Endothelial cell of umbilical vein (primary cell): ENCODE results near the gene CCDC182. TPM values are rescaled to one million over a fixed set of nuclear protein-coding genes. Genes with fewer than 3 reads are reported as not detected.

Source experiments
- BruUV-seq: library from RNA; stranded (reverse); fragments of 400-500 nt; replicated peaks from 2 replicates; lab custom pipeline; 2021; lab: Mats Ljungman, UMichigan
- CTCF ChIA-PET: fragments of 300-600, 350-600 bp; sonication (Branson Sonifier 250); formaldehyde crosslinking; loops from one replicate; lab custom pipeline; 2021; ENCODE audit warnings: antibody characterized with exemption, inconsistent platforms; lab: Charles Lee
- POLR2A ChIA-PET: fragments of 300-600, 350-600 bp; sonication (Branson Sonifier 250); formaldehyde crosslinking; loops from one replicate; lab custom pipeline; 2021; ENCODE audit warnings: antibody characterized with exemption, inconsistent platforms; lab: Charles Lee
- DNase-seq: peaks from one replicate; pipeline ENCODE4 v3.0.0-alpha.2; 2011; ENCODE audit warnings: low read depth, low spot score
- FAIRE-seq: peaks from 2 replicates; lab custom pipeline; 2011; peaks lifted over from hg19 to GRCh38; lab: Jason Lieb, UNC
- H2AFZ ChIP-seq: 2 replicates; pipeline ENCODE4 v1.6.0; 2012; ENCODE audit warnings: low read depth, low read length, control low read depth, inconsistent platforms
- H3K27ac ChIP-seq: 2 replicates; pipeline ENCODE4 v1.5.1; 2011; ENCODE audit warnings: low read depth, mild to moderate bottlenecking, control low read depth, low read length, moderate library complexity; ENCODE audit not compliant: insufficient read depth
- H3K27me3 ChIP-seq, 2 experiments: 2 replicates each; pipeline versions ENCODE4 v1.6.0 to v1.6.1; 2011; ENCODE audit warnings: low read length in 2 of 2, mixed read lengths in 1 of 2; ENCODE audit not compliant: control insufficient read depth in 2 of 2, insufficient read depth in 2 of 2
- H3K36me3 ChIP-seq, 2 experiments: 2 replicates in 1 of 2; 3 replicates in 1 of 2; pipeline ENCODE4 v1.5.1; 2011; ENCODE audit warnings: low read length in 2 of 2, mild to moderate bottlenecking in 1 of 2, moderate library complexity in 1 of 2; ENCODE audit not compliant: control insufficient read depth in 2 of 2, insufficient read depth in 2 of 2; ENCODE audit errors: extremely low read depth in 1 of 2
- H3K4me1 ChIP-seq: 3 replicates; pipeline ENCODE4 v1.5.1; 2011; ENCODE audit warnings: mild to moderate bottlenecking, low read length; ENCODE audit not compliant: control insufficient read depth, insufficient read depth; ENCODE audit errors: extremely low read depth
- H3K4me2 ChIP-seq: 2 replicates; pipeline ENCODE4 v1.6.1; 2011; ENCODE audit warnings: low read length, control low read depth, mixed read lengths; ENCODE audit not compliant: insufficient read depth
- H3K4me3 ChIP-seq, 3 experiments: fragments of 200-600 bp in 1 of 3; sonication (generic), shearing (Covaris generic) in 1 of 3; replicated peaks in 1 of 3; 2 replicates each; pipeline ENCODE4 v1.5.1; 2011 to 2016; ENCODE audit warnings: control low read depth in 3 of 3, low read length in 3 of 3, mild to moderate bottlenecking in 2 of 3, inconsistent platforms in 1 of 3, low read depth in 1 of 3, moderate library complexity in 1 of 3; ENCODE audit not compliant: insufficient read depth in 1 of 3
- H3K79me2 ChIP-seq: 2 replicates; pipeline ENCODE4 v1.6.0; 2012; ENCODE audit warnings: low read length, inconsistent platforms; ENCODE audit not compliant: control insufficient read depth, insufficient read depth
- H3K9ac ChIP-seq: replicated peaks from 2 replicates; pipeline ENCODE3; 2011; ENCODE audit warnings: low read length, control low read depth; ENCODE audit not compliant: insufficient read depth; ENCODE audit errors: extremely low read depth
- H3K9me1 ChIP-seq: replicated peaks from 3 replicates; pipeline ENCODE4 v1.6.0; 2011; ENCODE audit warnings: mild to moderate bottlenecking, low read length; ENCODE audit not compliant: control insufficient read depth, insufficient read depth; ENCODE audit errors: extremely low read depth
- H3K9me3 ChIP-seq: replicated peaks from 2 replicates; pipeline ENCODE4 v1.5.1; 2012; ENCODE audit warnings: low read length, inconsistent platforms; ENCODE audit not compliant: control insufficient read depth, insufficient read depth
- H4K20me1 ChIP-seq: replicated peaks from 2 replicates; pipeline ENCODE3; 2011; ENCODE audit warnings: mild to moderate bottlenecking, low read length; ENCODE audit not compliant: control insufficient read depth, insufficient read depth; ENCODE audit errors: extremely low read depth
- EZH2 ChIP-seq: IDR thresholded peaks from 2 replicates; pipeline ENCODE4 v1.6.1; 2012; ENCODE audit warnings: borderline replicate concordance, low read depth, mild to moderate bottlenecking, moderate library complexity, low read length, inconsistent platforms; ENCODE audit not compliant: severe bottlenecking
- FOS ChIP-seq: IDR thresholded peaks from 2 replicates; pipeline ENCODE4 v1.6.1; 2011; ENCODE audit warnings: mild to moderate bottlenecking, low read length, moderate library complexity, borderline replicate concordance; ENCODE audit not compliant: insufficient read depth
- GATA2 ChIP-seq: IDR thresholded peaks from 2 replicates; pipeline ENCODE4 v1.7.0; 2011; ENCODE audit warnings: low read depth, mild to moderate bottlenecking, moderate library complexity, mixed read lengths, low read length; ENCODE audit not compliant: insufficient read length, insufficient read depth
- POLR2A ChIP-seq: IDR thresholded peaks from 2 replicates; pipeline ENCODE4 v1.6.1; 2012; ENCODE audit warnings: low read depth, mild to moderate bottlenecking, control low read depth, low read length
- POLR2AphosphoS5 ChIP-seq: IDR thresholded peaks from 2 replicates; pipeline ENCODE4 v1.6.1; 2012; ENCODE audit warnings: low read depth, mild to moderate bottlenecking, control low read depth, low read length, moderate library complexity; ENCODE audit not compliant: insufficient read depth
- dilution Hi-C: fragments of 300-500 bp; cut with MboI; formaldehyde crosslinking; loops from one replicate; pipeline ENCODE4 v1.15.0; 2019; ENCODE audit warnings: low sequenced_read_pairs; ENCODE audit not compliant: extremely low pct_ligation_motif_present
- intact Hi-C: fragments of 100-400 bp; cut with micrococcal nuclease; formaldehyde crosslinking; loops from one replicate; pipeline ENCODE4 v1.10.0; 2022
- polyA plus RNA-seq, 4 experiments: library from polyadenylated mRNA; depleted of rRNA in 3 of 4; stranded (reverse) in 3 of 4; unstranded in 1 of 4; fragments of >200 nt; gene quantifications; 2 replicates each; pipeline versions ENCODE4 v1.2.1 to v1.2.3, GENCODE V29; 2011 to 2012; ENCODE audit warnings: missing spikeins in 1 of 4
- total RNA-seq: library from RNA; stranded (reverse); gene quantifications from 2 replicates; pipeline ENCODE4 v1.2.3, GENCODE V29; 2021
- TF ChIP-seq, protein P1 (sequence below): IDR thresholded peaks from 2 replicates; pipeline ENCODE4 v1.6.1; 2011; ENCODE audit not compliant: insufficient read depth, insufficient read length
- TF ChIP-seq, protein P2 (sequence below), 2 donors: IDR thresholded peaks; 1 replicate in 1 of 2; 2 replicates in 1 of 2; pipeline ENCODE4 v1.5.1; 2011; ENCODE audit warnings: low read length in 2 of 2, mild to moderate bottlenecking in 2 of 2, moderate library complexity in 2 of 2, control low read depth in 1 of 2, inconsistent platforms in 1 of 2, low read depth in 1 of 2; ENCODE audit not compliant: insufficient read depth in 1 of 2; ENCODE audit errors: extremely low read depth in 1 of 2

The CCDC182 gene
- total and polyA plus RNA-seq, 2 donors (not counting 3 experiments of a cell fraction or from before 2014, with no cell fraction given) = not detected

DNA sequence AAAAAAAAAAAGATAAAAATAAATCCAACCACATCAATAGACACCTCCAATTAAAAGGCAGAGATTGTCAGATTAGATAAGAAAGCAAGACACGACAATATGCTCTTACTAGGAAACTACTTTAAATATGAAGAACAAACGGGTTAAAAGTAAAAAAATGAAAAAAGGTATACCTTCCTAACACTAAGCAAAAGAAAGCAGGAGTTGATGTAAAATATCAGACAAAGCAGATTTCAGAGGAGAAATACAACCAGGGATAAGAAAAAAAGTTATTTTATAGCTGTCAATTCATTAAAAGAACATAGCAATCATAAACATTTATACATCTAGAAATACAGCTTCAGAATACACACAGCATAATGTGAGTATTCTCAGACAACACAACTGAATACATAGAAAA, 49.7 kb upstream of the CCDC182 start:
- Histone ChIP-seq H3K4me1 (no peaks in the 10 kb centered on the region), H2AFZ (no peak overlapping the region), H3K79me2 (no peaks in the 10 kb centered on the region), H4K20me1 (no peaks in the 10 kb centered on the region), H3K4me3 (no peak overlapping the region), H3K27me3 (peaks cover 3% of the 10 kb centered on the region in 2 experiments), H3K9ac (no peak overlapping the region), H3K27ac (no peak overlapping the region), H3K9me1 (no peaks in the 10 kb centered on the region), H3K9me3 (no peaks in the 10 kb centered on the region), H3K36me3 (no peaks in the 10 kb centered on the region), H3K4me2 (no peak overlapping the region)
- FAIRE-seq (no peak), DNase-seq (no peak)
- dilution Hi-C loops (no loop called here), intact Hi-C loops (no loop called here)
- ChIA-PET CTCF (interaction anchor here (1.0 to 3.8 kb wide), 4 partner anchors 12 to 670 kb away, joined by 3 to 22 read pairs (median 4); no protein-coding TSS in a partner anchor), POLR2A (no interaction called here)
- BruUV-seq = no TSS peak
- TF ChIP-seq POLR2AphosphoS5 = no peak
- no peak for TF ChIP-seq FOS
- no peak for TF ChIP-seq POLR2A
- no peak for TF ChIP-seq EZH2
- TF ChIP-seq, protein P1, sequence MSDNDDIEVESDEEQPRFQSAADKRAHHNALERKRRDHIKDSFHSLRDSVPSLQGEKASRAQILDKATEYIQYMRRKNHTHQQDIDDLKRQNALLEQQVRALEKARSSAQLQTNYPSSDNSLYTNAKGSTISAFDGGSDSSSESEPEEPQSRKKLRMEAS = no peak
- TF ChIP-seq, protein P2, sequence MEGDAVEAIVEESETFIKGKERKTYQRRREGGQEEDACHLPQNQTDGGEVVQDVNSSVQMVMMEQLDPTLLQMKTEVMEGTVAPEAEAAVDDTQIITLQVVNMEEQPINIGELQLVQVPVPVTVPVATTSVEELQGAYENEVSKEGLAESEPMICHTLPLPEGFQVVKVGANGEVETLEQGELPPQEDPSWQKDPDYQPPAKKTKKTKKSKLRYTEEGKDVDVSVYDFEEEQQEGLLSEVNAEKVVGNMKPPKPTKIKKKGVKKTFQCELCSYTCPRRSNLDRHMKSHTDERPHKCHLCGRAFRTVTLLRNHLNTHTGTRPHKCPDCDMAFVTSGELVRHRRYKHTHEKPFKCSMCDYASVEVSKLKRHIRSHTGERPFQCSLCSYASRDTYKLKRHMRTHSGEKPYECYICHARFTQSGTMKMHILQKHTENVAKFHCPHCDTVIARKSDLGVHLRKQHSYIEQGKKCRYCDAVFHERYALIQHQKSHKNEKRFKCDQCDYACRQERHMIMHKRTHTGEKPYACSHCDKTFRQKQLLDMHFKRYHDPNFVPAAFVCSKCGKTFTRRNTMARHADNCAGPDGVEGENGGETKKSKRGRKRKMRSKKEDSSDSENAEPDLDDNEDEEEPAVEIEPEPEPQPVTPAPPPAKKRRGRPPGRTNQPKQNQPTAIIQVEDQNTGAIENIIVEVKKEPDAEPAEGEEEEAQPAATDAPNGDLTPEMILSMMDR (IDR thresholded peaks at IDR 0.05; ENCODE audit: extremely low read depth in 1 of 2, insufficient read depth in 1 of 2, low read depth in 1 of 2, low read length in 2 of 2) = no peak
- TF ChIP-seq GATA2 = no peak
